ENCODE data around the gene CPNE6. TPM values are rescaled to one million over a fixed set of nuclear protein-coding genes. Genes with fewer than 3 reads are reported as not detected.

Gene CPNE6
- total RNA-seq, 1 experiment from 2014 or later, result not detected

GRCh38 chr14:24080142-24080530 lies 8.8 kb downstream of the CPNE6 start (continued):
- TF ChIP-seq CTCF (IDR thresholded peaks at IDR 0.05 in 2 of 3, conservative IDR thresholded peaks at IDR 0.05 in 1 of 3; ENCODE audit: borderline replicate concordance in 1 of 3, insufficient read depth in 1 of 3, low read depth in 2 of 3, low read length in 2 of 3) (no peak), EZH2phosphoT487 (IDR thresholded peaks at IDR 0.05; ENCODE audit: borderline replicate concordance) (no peak), REST (IDR thresholded peaks at IDR 0.05; ENCODE audit: low read depth) (no peak)

GRCh38 chr14:24080888-24081738 lies 9.8 kb downstream of the CPNE6 start:
- RAD21 ChIA-PET (ENCODE audit: low non-redundant PET in 1 of 2, low total read pairs in 2 of 2, uncharacterized antibody in 2 of 2, unreplicated experiment in 2 of 2), result no interaction called here

More at GRCh38 chr14:24080888-24081738, 9.8 kb downstream of the CPNE6 start:
- Histone ChIP-seq H3K4me2 (ENCODE audit: low read length) (peak overlapping the region; percentile 86), H3K4me3 (replicated peaks in 1 of 2; ENCODE audit: low read depth in 1 of 2, low read length in 2 of 2) (peak overlapping the region; percentile 57 to 68), H3K79me2 (ENCODE audit: insufficient read depth, low read length) (no peaks in the 10 kb centered on the region), H3K9ac (ENCODE audit: low read length) (peak overlapping the region; percentile 78), H3K4me1 (ENCODE audit: control insufficient read depth in 1 of 2, insufficient read depth in 2 of 2, low read length in 2 of 2) (peaks cover 18 to 27% of the 10 kb centered on the region in 2 experiments), H4K20me1 (ENCODE audit: insufficient read depth) (no peaks in the 10 kb centered on the region), H3K9me2 (ENCODE audit: insufficient read depth) (no peaks in the 10 kb centered on the region), H3K27me3 (ENCODE audit: insufficient read depth, low read length) (no peaks in the 10 kb centered on the region), H3K9me3 (ENCODE audit: control insufficient read depth in 1 of 2, insufficient read depth in 1 of 2, low read depth in 1 of 2, low read length in 2 of 2) (no peaks in the 10 kb centered on the region), H3K36me3 (ENCODE audit: control insufficient read depth in 1 of 2, insufficient read depth in 2 of 2, low read length in 2 of 2) (no peaks in the 10 kb centered on the region), H2AFZ (ENCODE audit: low read depth, low read length, poor library complexity, severe bottlenecking) (peak overlapping the region; percentile 61), H3K27ac (ENCODE audit: low read depth, low read length) (peak overlapping the region; percentile 97)
- DNase-seq (ENCODE audit: low read depth, low spot score) (no peak), ATAC-seq (peak; percentile 93)
- TF ChIP-seq SRF (IDR thresholded peaks at IDR 0.05; ENCODE audit: low read depth) (no peak), EZH2 (IDR thresholded peaks at IDR 0.05) (no peak), POLR2A (IDR thresholded peaks at IDR 0.05; ENCODE audit: borderline replicate concordance, extremely low read depth, insufficient read depth, insufficient read length) (peak; percentile 79), MAX (IDR thresholded peaks at IDR 0.05) (0 out of 2 replicates have a peak, but pooled peaks have one; percentile 39), POLR2AphosphoS5 (IDR thresholded peaks at IDR 0.05; ENCODE audit: low read depth, low read length) (peak; percentile 82), ZFX (IDR thresholded peaks at IDR 0.05) (peak; percentile 93; the same call in 1 of the 2 replicates)
- CTCF ChIA-PET, result interaction anchor here (1.3 to 3.4 kb wide), 4 partner anchors 10 to 28 kb away, joined by 4 to 42 read pairs (median 16); partner anchors contain the start of gene PCK2
- intact Hi-C loops (cut with micrococcal nuclease), result no loop called here
- no TSS peak for BruUV-seq (replicated peaks)
- POLR2A ChIA-PET, result interaction anchor here (0.7 to 3.7 kb wide), 2 partner anchors 13 to 33 kb away, joined by 3 to 26 read pairs; partner anchors contain the start of gene PCK2

Measured in HCT116 (cell line).